Middle frontal gyrus (tissue), 1 donor: ENCODE measurements around the gene UBASH3A.

ENCODE experiments used
- DNase-seq: peaks from one replicate; pipeline ENCODE4 v3.0.0-alpha.2; 2015; ENCODE audit warnings: low spot score; ENCODE audit errors: extremely low spot score

Gene UBASH3A

DNA sequence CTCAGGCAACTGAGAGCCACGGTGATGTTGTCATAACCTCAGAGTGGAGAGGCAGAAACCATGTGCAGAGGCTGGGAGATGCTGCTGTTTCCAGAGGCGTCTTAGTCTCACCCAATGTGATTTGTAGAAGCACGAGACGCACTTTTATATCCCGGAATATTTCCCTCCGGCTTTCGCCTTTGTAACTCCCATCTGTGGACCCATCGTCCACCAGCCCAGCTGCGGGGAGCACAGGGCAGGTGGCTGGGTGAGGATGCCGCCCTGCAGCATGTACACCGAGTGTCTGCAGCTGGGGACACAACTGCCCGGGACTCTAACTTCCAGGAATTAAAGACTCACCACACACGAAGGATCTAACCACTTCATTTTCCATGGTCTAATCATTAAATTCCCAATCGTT, 43.5 kb downstream of the UBASH3A start:
- no peak for DNase-seq

DNA sequence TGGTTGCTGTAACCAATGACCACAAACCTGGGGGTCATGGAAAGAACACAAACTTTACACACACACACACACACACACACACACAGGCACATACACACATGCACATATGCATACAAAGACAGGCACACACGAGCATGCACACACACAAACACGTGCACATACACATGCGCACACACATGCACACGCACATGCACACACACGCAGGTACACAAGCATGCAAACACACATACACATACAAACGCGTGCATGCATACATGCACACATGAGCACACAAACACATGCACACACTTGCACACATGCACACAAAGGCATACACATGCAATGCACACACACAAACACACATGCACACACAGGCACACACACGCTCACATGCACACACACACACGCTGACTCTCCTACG, 44.0 kb downstream of the UBASH3A start:
- DNase-seq: no peak

GRCh38 chr21:42448686-42449085, 45.0 kb downstream of the UBASH3A start:
- DNase-seq: no peak

DNA sequence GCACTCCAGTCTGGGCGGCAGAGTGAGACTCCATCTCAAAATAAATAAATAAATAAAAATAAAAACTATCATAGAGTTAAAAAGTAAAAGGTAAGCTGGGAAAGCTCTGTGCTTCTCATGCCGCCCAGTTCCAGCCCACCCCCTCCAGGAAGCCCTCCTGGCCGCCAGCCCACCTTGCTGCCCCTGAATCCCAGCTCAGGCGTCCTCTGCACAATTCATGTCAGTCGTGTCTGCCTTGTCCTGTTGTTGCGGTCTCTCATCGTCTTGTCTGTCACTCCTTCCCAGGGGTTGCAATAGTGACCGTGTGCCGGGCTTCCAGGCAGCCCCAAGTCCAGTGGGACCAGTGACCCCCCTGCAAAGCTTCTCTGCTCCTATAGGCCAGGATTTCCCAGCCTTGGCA, 48.2 kb downstream of the UBASH3A start:
- DNase-seq: no peak

DNA sequence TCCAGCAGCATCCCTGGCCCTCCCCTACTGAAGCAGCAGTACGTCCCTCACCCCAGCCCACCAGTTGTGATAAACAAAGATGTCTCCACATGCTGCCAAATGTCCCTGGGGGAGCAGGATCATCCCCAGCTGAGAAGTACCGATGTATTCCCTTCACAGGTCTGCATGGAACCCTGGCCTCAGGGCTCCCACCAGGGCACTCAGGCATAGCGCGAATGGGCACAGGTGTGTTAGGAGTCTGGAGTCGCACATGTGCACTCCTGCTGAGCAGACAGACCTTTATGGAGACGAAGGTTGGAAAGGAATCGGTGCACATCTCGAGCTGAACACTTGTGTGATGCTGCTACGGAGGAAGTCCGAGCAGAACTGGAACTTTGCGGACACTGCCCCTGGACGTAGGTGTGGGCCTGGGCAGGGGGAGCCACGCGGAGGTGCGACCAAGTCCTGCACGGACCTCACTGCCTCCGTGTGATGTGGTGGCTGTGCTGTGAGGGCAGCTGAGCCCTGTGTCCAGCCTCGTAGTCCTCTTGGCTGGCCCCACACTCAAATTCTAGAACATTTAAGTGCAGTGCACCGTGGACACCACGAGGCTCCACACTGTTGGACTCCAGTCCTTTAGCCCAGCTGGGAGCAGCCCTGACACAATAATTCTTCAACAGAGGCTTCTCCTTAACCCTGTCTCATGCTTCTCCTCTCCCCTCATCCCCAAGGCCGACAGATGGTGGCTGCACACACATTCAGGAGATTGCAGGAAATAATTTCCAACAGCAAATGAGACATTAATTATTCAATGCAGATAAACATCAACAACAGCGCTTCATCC, 48.9 kb downstream of the UBASH3A start:
- DNase-seq: no peak

GRCh38 chr21:42453224-42453985, 49.7 kb downstream of the UBASH3A start:
- DNase-seq: no peak

DNA sequence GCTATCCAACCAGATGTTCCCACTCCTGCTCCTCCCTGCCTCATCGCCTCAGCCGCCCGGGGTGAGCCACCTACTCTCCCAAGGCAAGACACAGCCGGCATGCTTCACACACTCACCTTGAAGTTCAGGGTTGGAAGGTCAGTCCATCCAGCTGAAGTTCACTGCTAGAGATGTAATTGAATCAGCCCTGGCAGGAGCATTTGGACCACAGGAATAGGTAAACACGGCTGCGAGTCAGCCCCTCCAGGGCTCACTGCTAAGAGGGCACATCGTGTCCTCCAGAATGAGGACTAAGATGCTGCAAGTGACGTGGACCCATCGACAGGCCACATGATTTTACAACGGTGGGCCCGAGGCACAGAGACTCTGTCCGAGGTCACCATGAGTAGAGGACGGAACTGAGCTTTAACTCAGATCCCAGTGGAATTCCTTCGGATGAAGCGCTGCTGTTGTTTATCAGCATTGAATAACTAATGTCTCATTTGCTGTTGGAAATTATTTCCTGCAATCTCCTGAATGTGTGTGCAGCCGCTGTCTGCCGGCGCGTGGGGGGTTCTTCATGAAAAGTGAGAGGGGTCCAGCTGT, 50.4 kb downstream of the UBASH3A start:
- no peak for DNase-seq

- no peak for DNase-seq
These were observed 51.1 kb downstream of the UBASH3A start for GRCh38 chr21:42454786-42455185.

- no peak for DNase-seq
These were observed 51.5 kb downstream of the UBASH3A start for GRCh38 chr21:42455196-42455595.

DNA sequence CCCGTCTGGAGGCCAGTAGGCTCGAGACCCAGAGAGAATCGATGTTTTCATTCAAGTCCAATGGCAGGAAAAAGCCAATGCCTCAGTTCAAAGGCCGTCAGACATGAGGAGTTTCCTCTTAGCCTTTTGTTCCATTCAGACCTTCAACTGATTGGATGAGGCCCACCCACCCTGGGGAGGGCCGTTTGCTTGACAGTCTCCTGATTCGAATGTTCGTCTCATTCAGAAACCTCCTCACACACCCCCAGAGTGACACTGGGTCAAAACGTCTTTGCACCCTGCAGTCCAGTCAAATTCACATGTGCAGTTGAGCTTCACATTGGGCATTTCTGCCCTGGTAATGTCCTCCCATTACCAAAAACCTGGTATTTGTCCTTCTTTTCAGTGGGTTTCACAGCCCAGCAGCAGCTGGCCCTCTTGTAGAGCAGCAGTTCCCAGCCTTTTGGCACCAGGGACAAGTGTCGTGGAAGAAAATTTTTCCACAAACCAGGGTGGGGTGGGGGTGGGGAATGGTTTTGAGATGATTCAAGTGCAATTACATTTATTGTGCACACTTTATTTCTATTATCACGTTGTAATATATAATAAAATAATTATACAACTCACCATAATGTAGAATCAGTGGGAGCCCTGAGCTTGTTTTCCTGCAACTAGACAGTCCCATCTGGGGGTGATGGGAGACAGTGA, 52.2 kb downstream of the UBASH3A start:
- no peak for DNase-seq

DNA sequence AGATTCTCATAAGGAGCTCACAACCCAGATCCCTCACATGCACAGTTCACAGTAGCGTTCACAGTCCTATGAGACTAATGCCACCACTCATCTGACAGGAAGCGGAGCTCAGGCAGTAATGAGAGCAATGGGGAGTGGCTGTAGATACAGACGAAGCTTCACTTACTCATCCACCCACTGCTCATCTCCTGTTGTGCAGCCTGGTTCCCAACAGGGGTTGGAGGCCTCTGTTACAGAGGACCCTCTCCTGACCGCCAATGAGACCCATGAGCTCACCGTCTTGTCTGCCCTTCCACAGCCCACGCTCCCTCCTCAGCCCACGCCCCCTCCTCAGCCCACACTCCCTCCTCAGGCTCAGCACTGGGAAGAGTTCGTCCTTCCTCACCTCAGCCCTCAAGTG, 52.8 kb downstream of the UBASH3A start:
- DNase-seq: no peak

GRCh38 chr21:42459082-42459460, 55.4 kb downstream of the UBASH3A start:
- no peak for DNase-seq

GRCh38 chr21:42459546-42460215, 56.0 kb downstream of the UBASH3A start:
- no peak for DNase-seq

- DNase-seq: no peak
These were observed 56.9 kb downstream of the UBASH3A start for GRCh38 chr21:42460391-42461184.

DNA sequence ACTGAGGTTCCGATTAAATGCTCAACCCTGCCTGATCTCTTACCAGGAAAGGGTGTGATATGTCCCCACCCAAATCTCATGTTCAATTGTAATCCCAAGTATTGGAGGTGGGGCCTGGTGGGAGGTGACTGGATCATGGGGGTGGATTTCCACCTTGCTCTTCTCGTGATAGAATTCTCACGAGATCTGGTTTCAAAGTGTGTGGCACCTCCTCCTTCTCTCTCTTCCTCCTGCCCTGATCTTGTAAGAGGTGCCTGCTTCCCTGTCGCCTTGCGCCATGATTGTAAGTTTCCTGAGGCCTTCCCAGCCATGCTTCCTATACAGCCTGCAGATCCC, 57.5 kb downstream of the UBASH3A start:
- no peak for DNase-seq

GRCh38 chr21:42461881-42462877, 58.5 kb downstream of the UBASH3A start:
- DNase-seq: no peak

GRCh38 chr21:42463861-42464515, 60.3 kb downstream of the UBASH3A start:
- no peak for DNase-seq

DNA sequence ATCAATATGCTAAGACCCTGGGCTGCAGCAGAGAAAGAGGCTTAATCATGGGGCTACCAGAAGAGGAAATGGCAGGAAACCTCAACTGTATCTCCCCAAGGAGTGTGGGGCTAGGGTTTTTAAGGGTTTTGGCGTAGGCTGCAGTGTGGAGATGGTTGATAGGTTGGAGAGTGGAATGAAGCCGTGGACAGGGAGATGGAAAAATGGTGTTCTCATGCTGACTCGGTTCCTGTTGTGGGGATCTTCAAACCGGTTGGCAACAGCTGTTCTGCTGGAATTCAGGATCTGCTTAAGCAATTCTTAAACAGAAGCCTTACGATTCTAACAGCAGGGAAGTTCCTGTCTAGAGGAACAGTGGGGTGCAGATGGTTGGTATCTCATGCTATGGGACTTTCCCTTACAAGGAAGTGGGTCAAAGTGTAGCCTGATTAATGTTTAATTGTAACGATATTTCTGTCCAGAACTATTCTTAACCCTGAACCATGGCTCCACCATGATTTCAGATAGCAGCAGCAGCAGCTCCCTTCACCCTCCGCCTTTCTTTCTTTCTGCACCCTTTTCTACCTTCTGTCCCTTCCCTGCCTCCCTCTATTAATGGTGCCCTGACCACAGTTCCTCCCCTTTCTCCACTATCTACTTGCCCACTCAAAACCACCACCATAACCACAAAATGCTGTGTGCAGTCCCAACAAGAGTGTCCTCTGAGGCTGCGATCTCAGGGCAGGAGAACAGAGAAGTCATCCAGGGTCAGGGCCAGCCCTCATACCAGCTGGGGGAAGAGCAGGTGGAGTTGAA, 61.5 kb downstream of the UBASH3A start:
- DNase-seq: no peak
